Non-pigmented ciliary epithelial cell (primary cell): ENCODE measurements around the gene MRPL54.
A peak's percentile ranks its signal among the peaks of the same experiment; 100 is the strongest.
"Not testable (repeated sequence)": the region's sequence is repeated elsewhere in the genome, so short reads cannot be mapped to it uniquely, and the experiment has no call there.

Experiments
- DNase-seq: peaks from one replicate; pipeline ENCODE4 v3.0.0-alpha.2; 2010; ENCODE audit warnings: low read depth

The MRPL54 gene

DNA sequence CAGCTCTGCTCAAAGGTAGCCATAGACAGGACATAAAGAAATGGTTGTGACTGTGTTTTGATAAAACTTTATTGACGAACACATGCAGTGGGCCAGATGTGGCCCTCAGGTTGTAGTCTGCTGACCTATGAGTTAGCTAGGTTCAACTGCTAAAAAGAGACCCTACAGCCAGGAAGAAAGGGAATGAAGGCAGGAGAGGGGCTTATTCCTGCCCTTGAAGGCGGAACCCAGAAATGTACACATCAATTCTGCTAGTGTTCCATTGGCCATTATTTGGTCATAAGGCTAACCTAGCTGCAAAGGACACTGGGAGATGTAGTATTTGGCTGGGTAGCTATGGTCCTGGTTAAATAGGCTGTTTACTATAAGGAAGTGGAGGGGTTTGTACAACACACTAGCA, 19.0 kb upstream of the MRPL54 start:
- DNase-seq = no peak

DNA sequence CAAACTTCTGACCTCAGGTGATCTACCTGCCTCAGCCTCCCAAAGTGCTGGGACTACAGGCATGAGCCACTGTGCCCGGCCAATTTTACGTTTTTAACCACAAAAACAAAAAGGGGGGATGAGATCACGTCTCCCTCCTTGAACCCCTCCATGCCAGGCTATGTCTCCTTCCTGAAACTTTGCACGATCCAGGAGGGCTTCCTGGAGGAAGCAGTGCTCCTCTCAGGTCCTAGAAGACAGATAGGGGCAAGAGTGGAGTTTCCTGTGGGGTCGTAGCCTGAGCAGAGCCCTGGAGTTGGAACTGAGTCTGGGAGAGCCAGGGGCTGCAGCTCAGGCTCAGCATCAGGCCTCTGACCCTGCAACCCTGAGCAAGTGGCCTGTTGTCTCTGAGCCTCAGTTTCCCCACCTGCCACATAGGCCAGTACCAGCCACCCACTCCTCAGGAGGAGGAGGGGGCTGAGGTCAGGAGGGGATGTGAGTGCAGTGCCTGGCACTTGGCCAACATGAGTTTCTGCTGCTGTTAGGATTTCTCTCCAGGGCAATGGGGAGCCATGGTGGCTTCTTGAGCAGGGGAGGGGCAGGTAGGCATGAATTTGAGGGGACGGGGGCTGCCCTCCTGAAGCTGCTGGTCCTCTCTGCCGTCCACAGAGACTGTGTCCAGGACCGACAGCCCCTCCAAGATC, 17.0 kb upstream of the MRPL54 start:
- no peak for DNase-seq

- DNase-seq = no peak
Observed at GRCh38 chr19:3746371-3747056, 16.0 kb upstream of the MRPL54 start.

DNA sequence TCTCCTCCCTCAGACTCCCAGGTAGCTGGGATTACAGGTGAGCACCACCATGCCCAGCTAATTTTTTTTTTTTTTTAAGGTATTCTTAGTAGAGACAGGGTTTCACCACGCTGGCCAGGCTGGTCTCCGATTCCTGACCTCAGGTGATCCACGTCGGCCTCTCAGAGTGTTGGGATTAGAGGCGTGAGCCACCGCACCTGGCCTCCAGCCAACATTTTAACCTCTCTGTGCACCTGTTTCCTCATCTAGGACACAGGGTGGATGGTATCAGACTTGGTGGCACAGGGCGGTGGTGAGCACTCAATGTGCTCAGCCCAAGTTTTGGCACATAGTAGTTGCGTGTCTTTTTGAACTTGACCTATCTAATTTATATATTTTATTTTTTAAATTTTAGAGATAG, 13.5 kb upstream of the MRPL54 start:
- no peak for DNase-seq

DNA sequence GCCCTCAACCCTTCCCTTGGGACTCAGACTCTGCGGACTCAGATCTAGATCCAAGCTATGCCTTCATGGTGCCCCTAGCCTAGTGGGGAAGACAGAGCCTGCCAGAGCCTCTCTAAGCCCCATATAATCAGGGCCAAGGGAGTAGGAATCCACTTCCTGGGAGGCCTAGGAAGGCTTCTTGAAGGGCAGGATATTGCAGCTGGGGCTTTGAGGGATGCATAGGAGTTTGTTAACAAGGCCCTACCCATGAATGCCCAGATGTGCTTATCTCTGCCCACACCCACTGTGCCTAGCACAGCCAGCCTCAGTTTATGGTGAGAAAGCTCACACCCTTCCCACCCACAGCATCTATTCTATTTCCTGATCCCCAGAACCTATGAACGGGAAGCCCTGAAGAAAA, 12.3 kb upstream of the MRPL54 start:
- no peak for DNase-seq

DNA sequence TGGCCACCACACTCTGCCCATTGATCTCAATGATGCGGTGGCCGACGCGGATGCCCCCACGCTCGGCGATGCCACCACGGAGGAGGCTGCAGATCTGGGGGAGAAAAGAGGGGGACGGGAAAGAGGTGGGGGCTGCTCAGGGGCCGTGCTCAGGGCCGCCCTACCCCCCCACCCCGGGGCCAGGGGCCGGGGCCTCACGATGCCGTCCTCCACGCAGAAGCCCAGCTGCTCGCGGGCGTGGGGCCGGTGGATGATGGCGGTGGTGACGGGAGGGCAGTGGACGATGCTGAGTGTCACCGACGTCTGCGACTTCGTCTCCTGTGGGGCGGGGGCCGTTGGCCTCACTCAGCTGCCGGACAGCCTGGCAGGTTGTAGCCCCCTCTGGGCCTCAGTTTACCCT, 11.2 kb upstream of the MRPL54 start:
- no peak for DNase-seq

DNA sequence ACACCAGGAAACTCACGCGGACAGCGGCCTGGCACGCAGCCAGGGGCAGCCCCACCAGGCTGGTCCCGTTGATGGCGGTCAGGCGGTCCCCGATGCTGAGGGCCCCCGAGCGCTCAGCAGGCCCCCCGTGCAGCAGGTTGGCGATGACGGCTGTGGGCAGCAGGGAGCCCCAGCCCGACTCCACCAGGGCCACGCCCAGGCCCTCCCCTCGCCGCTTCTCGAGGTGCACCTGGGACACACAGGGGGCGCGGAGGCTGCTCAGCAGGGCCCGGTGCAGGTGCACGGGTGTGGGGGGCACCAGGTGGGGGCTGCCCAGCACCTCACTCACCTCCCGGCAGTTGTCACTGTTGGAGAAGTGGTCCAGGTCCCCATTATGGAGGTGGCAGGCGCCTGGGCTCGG, 10.0 kb upstream of the MRPL54 start:
- no peak for DNase-seq

- DNase-seq = no peak
Observed at GRCh38 chr19:3753631-3754410, 8.7 kb upstream of the MRPL54 start.

DNA sequence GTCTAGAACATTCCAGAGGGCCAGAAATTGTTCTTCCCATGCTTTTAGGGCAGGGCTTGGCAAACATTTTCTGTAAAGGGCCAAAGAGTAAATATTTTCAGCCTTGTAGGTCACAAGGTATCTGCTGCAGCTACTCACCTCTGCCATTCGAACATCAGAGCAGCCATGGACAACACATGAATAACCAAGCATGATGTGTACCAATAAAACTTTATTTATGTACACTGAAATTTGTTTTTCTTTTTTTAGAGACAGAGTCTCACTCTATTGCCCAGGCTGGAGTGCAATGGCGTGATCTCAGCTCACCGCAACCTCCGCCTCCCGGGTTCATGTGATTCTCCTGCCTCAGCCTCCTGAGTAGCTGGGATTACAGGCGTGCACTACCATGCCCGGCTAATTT, 4.8 kb upstream of the MRPL54 start:
- not testable (repeated sequence) for DNase-seq

GRCh38 chr19:3758297-3758696, 4.2 kb upstream of the MRPL54 start:
- DNase-seq = not testable (repeated sequence)

DNA sequence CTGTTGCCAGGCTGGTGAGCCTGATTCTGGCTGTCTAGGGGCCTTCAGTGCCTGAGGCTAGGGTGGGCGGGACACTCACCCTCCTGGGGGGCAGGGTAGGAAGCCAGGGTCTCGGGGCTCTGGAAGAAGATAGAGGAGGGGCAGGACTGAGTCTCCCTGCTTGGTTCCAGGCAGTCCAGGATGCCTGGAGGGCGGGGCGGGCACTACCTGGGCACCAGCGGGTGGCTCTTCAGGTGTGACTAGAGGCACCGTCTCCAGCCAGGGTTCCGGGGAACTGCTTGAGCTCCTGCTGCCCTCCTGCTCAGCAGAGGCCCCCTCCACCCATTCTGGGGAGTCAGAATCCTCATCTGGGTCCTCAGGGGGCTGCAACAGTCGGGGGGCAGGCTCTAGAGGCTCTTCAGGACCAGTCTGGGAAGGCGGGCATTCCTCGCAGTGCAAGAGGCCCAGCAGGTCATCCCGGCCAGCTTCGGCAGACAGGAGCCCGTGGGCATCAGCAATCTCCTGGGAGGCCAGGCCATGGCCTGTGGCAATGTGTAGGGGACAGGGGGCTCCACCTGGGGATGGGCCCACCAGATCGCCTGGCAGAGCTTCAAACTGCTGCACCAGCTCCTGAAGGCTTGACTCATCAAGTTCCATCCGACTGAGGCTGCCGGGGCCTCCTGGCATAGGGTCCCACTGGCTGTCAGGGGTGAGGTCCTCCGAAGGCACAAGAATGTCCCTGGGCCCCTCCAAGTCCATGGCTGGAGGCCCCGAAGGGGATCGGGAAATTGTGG, 2.8 kb upstream of the MRPL54 start:
- no peak for DNase-seq

DNA sequence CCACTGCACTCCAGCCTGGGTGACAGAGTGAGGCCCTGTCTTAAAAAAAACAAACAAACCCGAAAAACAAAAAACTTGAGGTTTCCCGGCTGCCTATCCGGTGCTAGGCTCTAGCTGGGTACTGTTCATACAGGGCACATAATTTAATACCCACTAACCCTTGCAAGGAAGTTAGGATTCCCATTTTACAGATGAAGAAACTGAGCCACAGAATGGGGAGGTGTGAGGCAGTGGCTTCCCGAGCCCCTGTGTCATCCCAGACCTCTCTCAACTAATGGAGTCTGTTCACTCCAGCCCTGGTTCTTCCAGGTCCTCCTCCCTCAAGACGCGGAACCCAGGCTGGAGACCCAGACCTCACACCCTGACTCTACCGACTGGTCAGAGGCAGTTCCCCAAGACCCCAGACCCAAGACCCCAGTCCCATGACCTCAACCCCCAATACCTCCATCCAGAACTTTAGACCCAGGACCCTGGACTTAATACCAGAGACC, 1.6 kb upstream of the MRPL54 start:
- DNase-seq = no peak

DNA sequence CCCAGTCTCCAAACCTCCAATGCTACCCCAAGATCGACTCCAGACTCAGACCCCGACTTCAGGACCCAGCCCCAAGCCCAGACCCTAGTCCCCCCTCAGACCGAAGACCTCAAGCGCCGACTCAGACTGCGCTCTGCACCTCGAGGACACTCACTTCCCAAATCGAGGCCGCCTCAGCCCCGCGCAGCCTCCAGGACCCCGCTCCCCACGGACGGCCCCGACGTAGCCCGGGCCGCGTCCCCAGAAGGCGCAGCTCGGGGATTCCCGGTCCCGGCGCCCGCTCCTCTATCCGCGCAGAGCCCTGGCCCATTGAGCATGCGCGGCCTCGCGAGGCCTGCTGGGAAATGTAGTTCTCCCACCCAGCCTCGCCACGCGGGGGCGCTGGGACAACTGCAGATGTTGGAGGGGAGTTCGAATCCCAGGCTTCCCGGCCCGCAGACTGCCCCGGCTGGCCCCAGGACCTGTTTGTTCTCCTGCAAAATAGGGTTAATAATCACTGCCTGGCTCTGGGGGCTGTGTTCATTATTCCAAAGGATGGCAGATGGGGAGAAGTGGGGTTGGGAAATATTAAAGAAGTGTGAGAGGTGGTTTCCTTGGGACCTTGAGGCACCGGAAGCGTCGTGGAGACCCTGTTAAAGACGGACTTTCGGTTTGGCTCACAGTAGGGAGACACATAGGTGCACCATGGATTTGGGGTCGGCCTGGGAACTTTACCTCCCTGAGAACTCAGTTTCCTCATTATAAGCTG, 926 bp upstream of the MRPL54 start, which contains the start of gene APBA3:
Gene APBA3, minus strand, starts transcription at position 311 of the 748 bp plus-strand sequence. CDS start 1,428 bp downstream, outside the sequence.
- peak; percentile 30 for DNase-seq

- DNase-seq = no peak
Observed at GRCh38 chr19:3762130-3762473, 380 bp upstream of the MRPL54 start.

GRCh38 chr19:3765121-3765520, 2.6 kb downstream of the MRPL54 start:
- DNase-seq = no peak

DNA sequence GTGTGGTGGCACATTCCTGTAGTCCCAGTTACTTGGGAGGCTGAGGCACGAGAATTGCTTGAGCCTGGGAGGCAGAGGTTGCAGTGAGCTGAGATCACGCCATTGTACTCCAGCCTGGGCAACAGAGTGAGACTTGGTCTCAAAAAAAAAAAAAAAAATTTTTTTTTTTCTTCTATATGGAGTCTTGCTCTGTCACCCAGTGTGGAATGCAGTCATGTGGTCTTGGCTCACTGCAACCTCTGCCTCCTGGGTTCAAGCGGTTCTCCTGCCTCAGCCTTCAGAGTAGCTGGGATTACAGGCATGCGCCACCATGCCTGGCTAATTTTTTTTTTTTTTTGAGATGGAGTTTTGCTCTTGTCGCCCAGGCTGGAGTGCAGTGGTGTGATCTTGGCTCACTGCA, 3.3 kb downstream of the MRPL54 start:
- not testable (repeated sequence) for DNase-seq

- DNase-seq = no peak
Observed at GRCh38 chr19:3766520-3766919, 4.0 kb downstream of the MRPL54 start.

- DNase-seq = no peak
Observed at GRCh38 chr19:3767050-3767449, 4.6 kb downstream of the MRPL54 start.

DNA sequence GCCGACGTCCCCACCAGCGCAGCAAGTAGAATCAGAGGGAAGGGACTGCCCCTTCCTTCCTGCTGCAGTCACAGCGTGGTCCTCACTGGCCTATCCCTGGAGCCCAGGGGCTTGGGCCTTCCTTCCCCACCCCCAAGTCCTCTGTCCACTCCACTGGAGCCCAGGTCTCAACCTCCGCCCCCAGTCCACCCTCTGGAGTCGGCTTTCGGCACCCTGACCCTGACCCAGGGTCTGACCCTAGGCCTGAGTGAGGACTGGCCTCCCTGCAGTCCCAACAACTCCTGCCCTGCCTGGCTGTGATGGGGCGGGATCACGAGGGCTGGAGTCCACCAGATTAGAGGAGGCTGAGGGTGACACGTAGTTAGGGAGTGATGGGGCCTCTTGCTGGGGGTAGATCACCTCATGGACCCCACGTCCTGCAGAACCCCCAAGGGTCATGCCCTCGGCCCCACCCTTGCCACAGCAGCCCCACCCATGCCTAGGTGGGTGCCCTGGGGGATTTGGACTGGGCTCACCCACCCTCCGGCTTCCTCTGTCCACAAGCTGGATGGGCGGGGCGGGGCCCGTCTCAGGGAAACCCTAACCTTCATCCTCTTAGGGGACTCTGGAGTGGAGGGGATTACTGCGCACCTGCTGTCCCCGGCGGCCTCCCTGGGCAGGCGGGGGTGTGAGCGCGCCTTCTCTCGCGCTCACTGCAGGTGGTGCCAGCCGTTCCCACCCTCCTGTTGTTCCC, 5.7 kb downstream of the MRPL54 start:
- no peak for DNase-seq

- no peak for DNase-seq
Observed at GRCh38 chr19:3768748-3769099, 6.2 kb downstream of the MRPL54 start.

DNA sequence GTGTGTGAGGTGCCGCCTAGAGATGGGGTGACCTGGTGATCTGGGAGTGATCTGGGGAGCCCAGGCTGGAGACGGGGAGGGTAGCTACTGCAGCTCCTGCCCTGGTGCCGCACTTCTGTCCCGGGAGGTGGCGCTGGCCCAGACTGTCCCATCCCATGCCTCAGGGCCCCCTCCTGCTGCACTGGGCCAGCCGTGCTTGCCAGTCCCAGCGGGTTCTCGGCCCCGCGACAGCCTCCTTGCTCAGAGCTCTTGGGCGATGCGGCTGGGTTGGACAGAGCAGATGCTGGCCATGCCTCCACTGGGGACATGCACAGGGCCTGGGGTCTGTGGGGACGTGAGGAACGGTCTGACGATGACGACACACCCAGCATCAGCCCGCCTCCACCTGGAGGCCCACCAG, 7.0 kb downstream of the MRPL54 start:
- DNase-seq = no peak
